ENCODE data around the gene POM121.
"Not testable (repeated sequence)": the region's sequence is repeated elsewhere in the genome, so short reads cannot be mapped to it uniquely, and the experiment has no call there.

POM121 gene

GRCh38 chr7:72997887-72998468, 73.1 kb downstream of the POM121 start:
- DNase-seq: not testable (repeated sequence)

Data from femur (tissue), 1 donor.